ENCODE results near the gene RSBN1L. TPM values are rescaled to one million over a fixed set of nuclear protein-coding genes. Genes with fewer than 3 reads are reported as not detected.

RSBN1L gene
- total RNA-seq, 1 experiment from 2014 or later, result 23.2 TPM

GRCh38 chr7:77791956-77792355, 95.7 kb downstream of the RSBN1L start:
- intact Hi-C loops (cut with micrococcal nuclease; ENCODE audit: unreplicated experiment), result loop anchor here (10.0 kb wide), 1 partner anchor 143 kb away; no protein-coding TSS in a partner anchor
- Histone ChIP-seq H3K4me1 (ENCODE audit: insufficient read depth, low read length, poor library complexity, severe bottlenecking) (peaks cover 3% of the 10 kb centered on the region), H3K27me3 (replicated peaks; ENCODE audit: insufficient read depth, low read depth, low read length, poor library complexity) (no peaks in the 10 kb centered on the region), H3K36me3 (ENCODE audit: insufficient read depth, low read length, poor library complexity, severe bottlenecking) (peaks cover 4% of the 10 kb centered on the region), H3K4me3 (ENCODE audit: low read depth, low read length, poor library complexity, severe bottlenecking) (no peak overlapping the region), H3K9me3 (ENCODE audit: low read depth, low read length, poor library complexity, severe bottlenecking) (no peaks in the 10 kb centered on the region), H3K27ac (ENCODE audit: low read depth, low read length, poor library complexity, severe bottlenecking) (no peak overlapping the region)
- no TSS peak for BruUV-seq (replicated peaks)
- TF ChIP-seq, protein P1, sequence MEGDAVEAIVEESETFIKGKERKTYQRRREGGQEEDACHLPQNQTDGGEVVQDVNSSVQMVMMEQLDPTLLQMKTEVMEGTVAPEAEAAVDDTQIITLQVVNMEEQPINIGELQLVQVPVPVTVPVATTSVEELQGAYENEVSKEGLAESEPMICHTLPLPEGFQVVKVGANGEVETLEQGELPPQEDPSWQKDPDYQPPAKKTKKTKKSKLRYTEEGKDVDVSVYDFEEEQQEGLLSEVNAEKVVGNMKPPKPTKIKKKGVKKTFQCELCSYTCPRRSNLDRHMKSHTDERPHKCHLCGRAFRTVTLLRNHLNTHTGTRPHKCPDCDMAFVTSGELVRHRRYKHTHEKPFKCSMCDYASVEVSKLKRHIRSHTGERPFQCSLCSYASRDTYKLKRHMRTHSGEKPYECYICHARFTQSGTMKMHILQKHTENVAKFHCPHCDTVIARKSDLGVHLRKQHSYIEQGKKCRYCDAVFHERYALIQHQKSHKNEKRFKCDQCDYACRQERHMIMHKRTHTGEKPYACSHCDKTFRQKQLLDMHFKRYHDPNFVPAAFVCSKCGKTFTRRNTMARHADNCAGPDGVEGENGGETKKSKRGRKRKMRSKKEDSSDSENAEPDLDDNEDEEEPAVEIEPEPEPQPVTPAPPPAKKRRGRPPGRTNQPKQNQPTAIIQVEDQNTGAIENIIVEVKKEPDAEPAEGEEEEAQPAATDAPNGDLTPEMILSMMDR (conservative IDR thresholded peaks at IDR 0.05; ENCODE audit: low read depth, low read length), result no peak
- no peak for TF ChIP-seq EZH2 (IDR thresholded peaks at IDR 0.05; ENCODE audit: borderline replicate concordance, low read depth, low read length, poor library complexity, severe bottlenecking)
- ChIA-PET POLR2A (ENCODE audit: low non-redundant PET) (no interaction called here), CTCF (no interaction called here)
- no peak for DNase-seq (ENCODE audit: low spot score)

- TF ChIP-seq, protein P1 (conservative IDR thresholded peaks at IDR 0.05; ENCODE audit: low read depth, low read length), result no peak
- TF ChIP-seq EZH2 (IDR thresholded peaks at IDR 0.05; ENCODE audit: borderline replicate concordance, low read depth, low read length, poor library complexity, severe bottlenecking), result no peak
- no peak overlapping the region for H3K4me3 ChIP-seq (ENCODE audit: low read depth, low read length, poor library complexity, severe bottlenecking)
- intact Hi-C loops (cut with micrococcal nuclease; ENCODE audit: unreplicated experiment), result loop anchor here (10.0 kb wide), 1 partner anchor 141 kb away; no protein-coding TSS in a partner anchor
- H3K27ac ChIP-seq (ENCODE audit: low read depth, low read length, poor library complexity, severe bottlenecking), result no peak overlapping the region
- ChIA-PET CTCF (no interaction called here), POLR2A (ENCODE audit: low non-redundant PET) (no interaction called here)
- DNase-seq (ENCODE audit: low spot score), result no peak
- BruUV-seq (replicated peaks), result no TSS peak
- peaks cover 4% of the 10 kb centered on the region for H3K4me1 ChIP-seq (ENCODE audit: insufficient read depth, low read length, poor library complexity, severe bottlenecking)
- H3K27me3 ChIP-seq (replicated peaks; ENCODE audit: insufficient read depth, low read depth, low read length, poor library complexity), result no peaks in the 10 kb centered on the region
- H3K36me3 ChIP-seq (ENCODE audit: insufficient read depth, low read length, poor library complexity, severe bottlenecking), result peaks cover 4% of the 10 kb centered on the region
- no peaks in the 10 kb centered on the region for H3K9me3 ChIP-seq (ENCODE audit: low read depth, low read length, poor library complexity, severe bottlenecking)
Measured at GRCh38 chr7:77794000-77794399, 97.7 kb downstream of the RSBN1L start.

DNA sequence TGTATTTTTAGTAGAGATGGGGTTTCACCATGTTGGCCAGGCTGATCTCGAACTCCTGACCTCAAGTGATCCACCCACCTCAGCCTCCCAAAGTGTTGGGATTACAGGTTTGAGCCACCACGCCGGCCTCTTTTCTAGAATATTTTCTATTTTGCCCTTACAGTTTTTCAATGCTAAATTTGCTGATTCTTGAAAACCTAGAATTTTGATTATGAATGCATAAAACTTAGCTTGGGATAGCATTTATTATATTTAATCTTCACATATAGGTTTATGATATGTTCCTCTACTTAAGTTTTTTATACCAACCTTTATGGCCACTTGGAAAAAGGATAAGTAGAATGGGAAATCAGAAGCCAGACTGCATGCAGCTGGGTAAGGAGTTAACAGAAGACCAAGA, 99.8 kb downstream of the RSBN1L start:
- no peaks in the 10 kb centered on the region for H3K27me3 ChIP-seq (replicated peaks; ENCODE audit: insufficient read depth, low read depth, low read length, poor library complexity)
- POLR2A ChIA-PET (ENCODE audit: low non-redundant PET), result no interaction called here
- no peak overlapping the region for H3K4me3 ChIP-seq (ENCODE audit: low read depth, low read length, poor library complexity, severe bottlenecking)
- no TSS peak for BruUV-seq (replicated peaks)
- peaks cover 4% of the 10 kb centered on the region for H3K36me3 ChIP-seq (ENCODE audit: insufficient read depth, low read length, poor library complexity, severe bottlenecking)
- H3K9me3 ChIP-seq (ENCODE audit: low read depth, low read length, poor library complexity, severe bottlenecking), result no peaks in the 10 kb centered on the region
- no peak overlapping the region for H3K27ac ChIP-seq (ENCODE audit: low read depth, low read length, poor library complexity, severe bottlenecking)
- CTCF ChIA-PET, result no interaction called here
- H3K4me1 ChIP-seq (ENCODE audit: insufficient read depth, low read length, poor library complexity, severe bottlenecking), result peaks cover 13% of the 10 kb centered on the region
- intact Hi-C loops (cut with micrococcal nuclease; ENCODE audit: unreplicated experiment), result loop anchor here (10.0 kb wide), 1 partner anchor 139 kb away; no protein-coding TSS in a partner anchor
- TF ChIP-seq EZH2 (IDR thresholded peaks at IDR 0.05; ENCODE audit: borderline replicate concordance, low read depth, low read length, poor library complexity, severe bottlenecking), result no peak
- TF ChIP-seq, protein P1 (conservative IDR thresholded peaks at IDR 0.05; ENCODE audit: low read depth, low read length), result no peak
- DNase-seq (ENCODE audit: low spot score), result no peak
